LNCaP clone FGC (cell line): ENCODE data around the gene MUC4.
"Not testable (repeated sequence)": the region's sequence is repeated elsewhere in the genome, so short reads cannot be mapped to it uniquely, and the experiment has no call there.

Experiments used
- DNase-seq: peaks from one replicate; pipeline ENCODE4 v3.0.0-alpha.2; 2011; ENCODE audit warnings: low read depth
- H3K4me3 ChIP-seq: 2 replicates; pipeline ENCODE4 v1.5.1; 2011; ENCODE audit warnings: mild to moderate bottlenecking, low read depth, low read length, control low read depth
- TF ChIP-seq, protein P1 (sequence below): IDR thresholded peaks from 2 replicates; pipeline ENCODE4 v1.5.1; 2012; ENCODE audit warnings: mild to moderate bottlenecking; ENCODE audit not compliant: control insufficient read depth, insufficient read depth; ENCODE audit errors: extremely low read depth

MUC4 gene

DNA sequence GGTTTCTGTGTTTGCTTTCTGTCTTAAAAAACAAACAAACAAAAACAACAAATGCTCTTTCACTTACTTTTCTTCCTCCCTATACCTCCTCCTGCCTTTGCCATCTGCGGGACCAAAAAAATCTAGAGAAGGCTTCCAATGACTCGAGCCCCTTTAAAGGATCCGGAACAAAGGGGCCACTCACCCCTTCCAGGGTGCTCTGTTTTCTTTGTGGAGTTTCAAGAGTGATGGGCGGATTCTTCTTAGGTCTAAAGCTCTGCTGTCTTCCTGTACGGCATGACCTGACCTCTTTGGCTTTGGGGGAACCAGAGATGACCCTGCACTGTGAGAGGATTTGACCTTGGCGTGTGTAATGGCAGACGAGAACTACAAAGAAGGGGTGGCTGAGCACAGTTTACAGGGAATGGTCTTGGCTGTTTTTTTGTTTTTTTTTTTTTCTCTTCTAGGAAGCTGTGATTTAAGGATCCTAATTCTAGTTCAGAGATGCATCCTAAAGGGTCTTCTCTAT lies 93.2 kb downstream of the MUC4 start:
- TF ChIP-seq, protein P1, sequence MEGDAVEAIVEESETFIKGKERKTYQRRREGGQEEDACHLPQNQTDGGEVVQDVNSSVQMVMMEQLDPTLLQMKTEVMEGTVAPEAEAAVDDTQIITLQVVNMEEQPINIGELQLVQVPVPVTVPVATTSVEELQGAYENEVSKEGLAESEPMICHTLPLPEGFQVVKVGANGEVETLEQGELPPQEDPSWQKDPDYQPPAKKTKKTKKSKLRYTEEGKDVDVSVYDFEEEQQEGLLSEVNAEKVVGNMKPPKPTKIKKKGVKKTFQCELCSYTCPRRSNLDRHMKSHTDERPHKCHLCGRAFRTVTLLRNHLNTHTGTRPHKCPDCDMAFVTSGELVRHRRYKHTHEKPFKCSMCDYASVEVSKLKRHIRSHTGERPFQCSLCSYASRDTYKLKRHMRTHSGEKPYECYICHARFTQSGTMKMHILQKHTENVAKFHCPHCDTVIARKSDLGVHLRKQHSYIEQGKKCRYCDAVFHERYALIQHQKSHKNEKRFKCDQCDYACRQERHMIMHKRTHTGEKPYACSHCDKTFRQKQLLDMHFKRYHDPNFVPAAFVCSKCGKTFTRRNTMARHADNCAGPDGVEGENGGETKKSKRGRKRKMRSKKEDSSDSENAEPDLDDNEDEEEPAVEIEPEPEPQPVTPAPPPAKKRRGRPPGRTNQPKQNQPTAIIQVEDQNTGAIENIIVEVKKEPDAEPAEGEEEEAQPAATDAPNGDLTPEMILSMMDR, result no peak
- DNase-seq, result no peak
- H3K4me3 ChIP-seq, result no peak overlapping the region

DNA sequence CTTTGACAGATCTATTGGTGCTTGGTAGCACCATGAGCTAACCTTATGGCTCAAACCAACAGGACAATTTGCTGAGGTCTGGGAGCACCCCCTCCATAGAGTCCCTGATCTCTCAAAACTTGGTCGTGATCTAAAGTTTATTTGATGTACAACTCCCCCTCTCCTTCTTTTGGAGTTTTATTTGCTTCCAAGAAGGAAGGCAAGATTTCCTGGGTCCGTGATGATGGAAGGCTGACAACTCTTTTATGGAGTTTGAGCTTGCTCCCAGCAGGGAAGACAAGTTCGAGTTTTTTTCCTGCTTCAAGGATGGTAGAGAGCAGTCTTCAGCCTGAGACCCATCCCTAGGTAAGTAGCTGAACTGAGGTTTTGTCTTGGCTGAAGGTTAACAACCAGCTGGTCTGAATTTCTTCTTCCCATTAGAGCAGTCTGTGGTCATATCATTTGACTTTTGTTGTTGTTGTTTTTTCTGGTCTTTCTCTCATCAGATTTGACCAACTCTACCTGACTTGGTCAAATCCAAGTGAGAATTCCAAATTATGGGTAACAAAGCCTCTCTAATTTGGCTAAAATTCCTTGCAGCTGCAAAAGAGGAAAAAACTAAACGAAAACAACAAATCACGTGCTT lies 93.8 kb downstream of the MUC4 start:
- no peak for DNase-seq
- TF ChIP-seq, protein P1, result no peak
- no peak overlapping the region for H3K4me3 ChIP-seq

DNA sequence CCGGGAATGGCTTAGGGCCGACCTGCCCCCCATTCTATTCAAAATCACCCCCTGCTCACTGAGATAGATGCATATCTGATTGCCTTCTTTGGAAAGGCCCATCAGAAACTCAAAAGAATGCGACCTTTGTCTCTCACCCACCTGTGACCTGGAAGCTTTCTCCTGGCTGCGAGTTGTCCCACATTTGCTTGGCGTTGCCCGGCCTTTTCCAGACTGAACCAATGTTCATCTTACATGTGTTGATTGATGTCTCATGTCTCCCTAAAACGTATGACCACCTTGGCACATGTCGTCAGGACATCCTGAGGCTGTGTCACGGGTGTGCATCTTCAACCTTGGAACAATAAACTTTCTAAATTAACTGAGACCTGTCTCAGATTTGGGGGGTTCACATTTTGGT lies 94.3 kb downstream of the MUC4 start:
- no peak overlapping the region for H3K4me3 ChIP-seq
- TF ChIP-seq, protein P1, result no peak
- no peak for DNase-seq

DNA sequence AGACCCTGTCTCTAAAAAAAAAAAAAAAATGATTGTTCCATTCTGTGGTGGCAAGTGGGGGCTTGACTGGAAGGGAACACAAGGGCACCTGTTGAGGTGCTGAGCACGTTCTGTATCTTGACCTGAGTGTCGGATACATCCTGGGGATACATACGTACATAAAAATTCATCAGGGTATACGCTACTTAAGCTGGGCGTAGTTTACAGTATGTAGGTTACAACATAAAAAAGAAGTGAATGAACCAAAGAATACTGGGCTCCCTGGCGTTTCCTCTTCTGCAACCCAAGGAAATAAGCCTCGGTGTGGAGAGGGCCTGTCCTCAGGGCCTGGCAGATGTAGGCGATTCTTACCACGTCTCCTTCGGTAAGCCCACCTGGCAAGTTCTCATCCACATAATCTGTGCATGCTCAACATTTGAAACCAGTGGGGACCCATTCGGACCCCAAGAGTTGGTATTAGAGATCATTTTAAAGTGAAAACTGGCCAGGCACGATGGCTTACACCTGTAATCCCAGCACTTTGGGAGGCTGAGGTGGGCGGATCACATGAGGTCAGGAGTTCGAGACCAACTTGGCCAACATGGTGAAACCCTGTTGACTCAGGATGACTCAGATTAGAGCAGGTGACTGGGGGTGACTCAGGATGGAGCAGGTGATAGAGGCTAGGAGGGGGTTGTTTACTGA lies 96.0 kb downstream of the MUC4 start:
- TF ChIP-seq, protein P1, result no peak
- no peak overlapping the region for H3K4me3 ChIP-seq
- DNase-seq, result no peak

DNA sequence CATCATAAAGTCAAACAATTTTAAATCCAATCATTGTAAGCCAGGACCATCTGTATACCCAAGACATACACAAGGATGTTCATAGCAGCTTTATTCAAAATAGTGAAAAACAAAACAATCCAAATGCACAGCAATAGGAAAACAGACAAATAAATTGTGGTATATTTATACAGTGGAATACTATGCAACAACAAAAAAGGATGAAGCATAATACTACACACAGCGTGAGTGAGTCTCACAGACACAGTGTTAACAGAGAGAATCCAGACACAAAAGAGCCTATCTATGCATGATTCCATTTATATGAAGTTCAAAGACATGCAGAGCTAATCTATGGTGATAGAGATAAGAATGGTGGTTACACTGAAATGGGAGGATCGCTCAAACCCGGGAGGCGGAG lies 96.6 kb downstream of the MUC4 start:
- no peak overlapping the region for H3K4me3 ChIP-seq
- TF ChIP-seq, protein P1, result no peak
- no peak for DNase-seq

DNA sequence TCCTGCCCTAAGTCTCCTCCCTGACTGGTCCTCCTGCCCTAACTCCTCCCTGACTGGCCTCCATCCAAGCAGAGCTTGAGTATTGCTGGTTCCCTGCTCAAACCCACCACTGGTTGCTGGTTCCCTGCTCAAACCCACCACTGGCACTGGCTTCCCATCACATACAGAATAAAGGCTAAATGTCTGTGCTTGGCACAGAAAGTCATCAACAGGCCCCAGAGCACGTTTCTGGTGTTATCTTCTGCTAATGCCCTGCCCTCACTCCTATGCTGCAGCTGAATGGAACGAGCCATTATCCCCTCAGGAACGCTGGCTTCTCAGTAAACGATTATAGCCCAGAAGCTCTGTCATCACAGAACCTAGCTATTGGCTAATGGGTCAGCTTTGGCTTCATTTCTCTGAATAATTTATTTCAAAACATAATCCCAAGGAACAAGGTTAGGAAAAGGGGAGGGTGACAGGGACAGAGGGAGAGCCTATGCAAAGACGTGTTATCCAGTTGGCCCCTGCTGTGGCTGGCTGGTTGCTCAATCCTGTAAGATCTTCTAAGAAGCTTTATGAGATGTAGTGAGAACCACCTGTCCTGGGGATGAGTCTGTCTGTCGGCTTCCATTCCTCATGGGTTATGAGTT lies 97.2 kb downstream of the MUC4 start:
- TF ChIP-seq, protein P1, result no peak
- DNase-seq, result no peak
- no peak overlapping the region for H3K4me3 ChIP-seq

DNA sequence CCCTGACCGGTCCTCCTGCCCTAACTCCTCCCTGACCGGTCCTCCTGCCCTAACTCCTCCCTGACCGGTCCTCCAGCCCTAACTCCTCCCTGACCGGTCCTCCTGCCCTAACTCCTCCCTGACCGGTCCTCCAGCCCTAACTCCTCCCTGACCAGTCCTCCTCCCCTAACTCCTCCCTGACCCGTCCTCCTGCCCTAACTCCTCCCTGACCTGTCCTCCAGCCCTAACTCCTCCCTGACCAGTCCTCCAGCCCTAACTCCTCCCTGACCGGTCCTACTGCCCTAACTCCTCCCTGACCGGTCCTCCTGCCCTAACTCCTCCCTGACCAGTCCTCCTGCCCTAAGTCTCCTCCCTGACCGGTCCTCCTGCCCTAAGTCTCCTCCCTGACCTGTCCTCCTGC lies 98.6 kb downstream of the MUC4 start:
- not testable (repeated sequence) for H3K4me3 ChIP-seq, DNase-seq

DNA sequence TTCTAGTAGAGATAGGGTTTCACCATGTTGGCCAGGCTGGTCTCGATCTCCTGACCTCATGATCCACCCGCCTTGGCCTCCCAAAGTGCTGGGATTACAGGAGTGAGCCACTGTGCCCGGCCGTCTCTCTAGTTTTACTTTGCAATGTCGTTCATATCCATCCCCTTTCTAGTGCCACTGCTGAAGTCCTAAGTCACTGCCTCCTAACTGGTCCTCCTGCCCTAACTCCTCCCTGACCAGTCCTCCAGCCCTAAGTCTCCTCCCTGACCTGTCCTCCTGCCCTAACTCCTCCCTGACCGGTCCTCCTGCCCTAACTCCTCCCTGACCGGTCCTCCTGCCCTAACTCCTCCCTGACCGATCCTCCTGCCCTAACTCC lies 99.2 kb downstream of the MUC4 start:
- not testable (repeated sequence) for H3K4me3 ChIP-seq, DNase-seq
